EL (cell line): ENCODE measurements around the gene CHTOP.

Source experiments
- DNase-seq: peaks from one replicate; pipeline ENCODE4 v3.0.0-alpha.2; 2016

The CHTOP gene

DNA sequence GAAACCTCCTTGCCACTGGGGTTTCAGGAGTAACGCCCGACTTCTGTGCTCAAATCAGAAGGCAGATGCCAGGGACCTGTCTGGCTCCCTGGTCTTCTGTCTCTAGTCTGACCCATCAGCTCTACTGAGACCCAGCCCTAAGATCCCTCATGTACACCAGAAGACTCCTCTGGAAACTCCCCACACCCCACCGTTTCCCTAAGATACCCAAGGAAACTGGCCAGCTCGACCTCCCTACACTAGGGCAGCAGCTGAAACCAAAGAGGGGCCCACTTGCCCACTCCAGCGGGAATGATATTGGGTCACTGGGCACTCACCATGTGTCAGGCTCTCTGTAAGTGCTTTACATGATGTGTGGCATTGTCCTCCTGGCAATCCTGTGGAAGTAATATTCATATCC lies 20.5 kb upstream of the CHTOP start:
- no peak for DNase-seq

DNA sequence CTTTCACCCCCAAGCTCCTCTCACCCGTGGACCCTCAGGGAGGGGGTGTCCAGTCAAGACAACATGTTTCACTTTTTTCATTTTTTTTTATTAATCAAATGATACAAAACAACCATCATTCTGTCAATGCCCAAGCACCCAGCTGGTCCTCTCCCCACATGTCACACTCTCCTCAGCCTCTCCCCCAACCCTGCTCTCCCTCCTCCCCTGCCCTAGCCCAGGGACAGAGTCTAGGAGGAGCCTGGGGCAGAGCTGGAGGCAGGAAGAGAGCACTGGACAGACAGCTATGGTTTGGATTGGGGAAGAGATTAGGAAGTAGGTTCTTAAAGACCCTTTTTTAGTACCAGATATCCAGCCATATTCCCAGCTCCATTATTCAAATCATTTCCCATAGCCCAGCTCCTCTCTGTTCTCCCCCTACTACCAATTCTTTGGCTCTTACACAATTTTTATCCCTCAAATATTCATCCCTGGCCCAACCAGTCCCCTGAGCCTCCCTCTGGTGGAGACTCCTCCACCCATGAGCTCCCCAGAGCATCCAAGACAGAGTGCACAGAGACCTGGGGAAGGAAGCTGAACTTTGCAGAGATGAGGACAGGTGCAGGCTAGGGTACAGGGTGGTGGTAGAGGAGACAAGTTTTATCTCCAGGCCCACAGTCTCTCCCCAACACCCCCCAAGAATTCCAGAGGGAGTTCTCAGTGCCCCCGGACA lies 19.5 kb upstream of the CHTOP start:
- no peak for DNase-seq

- DNase-seq, result no peak
These were observed 19.0 kb upstream of the CHTOP start for GRCh38 chr1:153614906-153615305.

DNA sequence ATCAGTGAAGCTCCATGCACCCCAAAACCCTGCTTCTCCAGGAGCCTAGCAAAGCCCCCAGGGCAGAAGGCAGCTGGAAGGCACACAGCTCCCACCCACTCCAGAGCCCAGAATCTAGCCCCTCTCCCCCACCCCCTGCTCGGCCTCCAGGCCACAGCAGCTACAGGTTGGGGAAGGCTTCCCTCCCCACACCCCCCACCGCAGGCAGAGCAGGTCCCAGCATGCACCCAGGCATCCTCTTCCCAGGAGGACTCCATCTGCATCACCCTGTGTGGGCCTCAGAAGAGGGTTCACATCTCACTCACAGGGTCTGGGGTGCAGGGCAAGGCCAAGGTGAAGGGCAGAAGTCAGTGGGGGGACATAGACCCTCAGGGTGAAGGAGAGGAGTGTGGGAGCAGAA lies 18.5 kb upstream of the CHTOP start:
- no peak for DNase-seq

- DNase-seq, result no peak
These were observed 17.5 kb upstream of the CHTOP start, which contains the start of gene S100A14 for GRCh38 chr1:153616144-153616916. S100A14 (minus strand) TSS chr1:153616325; CDS start chr1:153615858, 467 bp downstream.

DNA sequence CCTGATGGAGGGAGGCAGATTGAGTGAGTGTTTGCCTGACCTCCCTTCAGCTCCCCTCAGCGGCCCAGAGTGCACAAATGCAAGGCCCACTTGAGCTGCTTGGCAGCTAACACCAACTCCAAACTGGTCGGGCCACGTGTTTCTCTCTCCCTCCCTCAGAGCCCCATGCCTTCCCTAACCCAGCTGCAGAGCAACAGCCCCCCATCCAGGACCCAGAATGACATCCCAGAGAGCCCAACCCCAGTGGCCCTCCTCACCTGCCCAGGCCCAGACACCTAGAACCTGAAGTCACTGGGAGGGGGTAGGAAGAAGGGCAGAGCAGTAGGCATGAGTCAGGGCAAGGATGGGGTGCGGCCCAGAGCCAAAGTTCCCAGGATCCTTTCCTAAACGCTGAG lies 17.0 kb upstream of the CHTOP start:
- no peak for DNase-seq

GRCh38 chr1:153617663-153618062 lies 16.2 kb upstream of the CHTOP start:
- peak; percentile 85 for DNase-seq

DNA sequence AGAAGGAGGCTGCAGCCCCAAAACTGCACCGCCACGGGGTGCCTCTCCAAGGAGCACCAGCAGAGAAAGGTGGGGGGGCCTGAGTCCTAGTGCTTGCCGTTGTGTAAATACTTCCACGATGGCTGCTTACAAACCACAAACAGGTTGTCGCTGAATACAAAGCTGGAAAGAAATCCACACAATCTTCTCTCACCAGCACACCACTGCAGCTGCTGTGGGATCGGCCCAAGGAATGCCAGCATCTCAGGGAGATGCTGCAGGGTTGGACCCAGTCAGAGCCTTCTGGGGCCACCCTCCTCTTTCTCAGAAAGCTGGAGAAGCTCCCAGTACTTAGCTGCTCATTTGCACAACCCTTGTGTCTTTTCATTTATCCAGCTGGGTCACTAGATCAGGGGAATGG lies 14.7 kb upstream of the CHTOP start:
- no peak for DNase-seq

DNA sequence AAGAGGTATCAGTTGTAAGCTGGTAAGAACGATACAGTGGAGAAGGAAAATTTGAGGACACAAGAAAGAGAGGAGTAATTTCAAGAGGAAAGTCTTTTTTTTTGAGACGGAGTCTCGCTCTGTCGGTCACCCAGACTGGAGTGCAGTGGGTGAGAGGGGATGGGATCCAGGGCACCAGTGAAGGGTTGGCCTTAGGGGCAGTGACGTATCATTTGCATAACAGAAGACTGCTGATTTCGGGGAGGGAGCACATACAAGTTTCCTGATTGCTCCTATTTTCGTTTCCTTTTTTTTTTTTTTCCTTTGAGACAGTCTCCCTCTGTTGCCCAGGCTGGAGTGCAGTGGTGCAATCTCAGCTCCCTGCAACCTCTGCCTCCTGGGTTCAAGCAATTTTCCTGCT lies 10.8 kb upstream of the CHTOP start:
- DNase-seq, result no peak

- no peak for DNase-seq
These were observed 8.8 kb upstream of the CHTOP start for GRCh38 chr1:153624965-153625611.

DNA sequence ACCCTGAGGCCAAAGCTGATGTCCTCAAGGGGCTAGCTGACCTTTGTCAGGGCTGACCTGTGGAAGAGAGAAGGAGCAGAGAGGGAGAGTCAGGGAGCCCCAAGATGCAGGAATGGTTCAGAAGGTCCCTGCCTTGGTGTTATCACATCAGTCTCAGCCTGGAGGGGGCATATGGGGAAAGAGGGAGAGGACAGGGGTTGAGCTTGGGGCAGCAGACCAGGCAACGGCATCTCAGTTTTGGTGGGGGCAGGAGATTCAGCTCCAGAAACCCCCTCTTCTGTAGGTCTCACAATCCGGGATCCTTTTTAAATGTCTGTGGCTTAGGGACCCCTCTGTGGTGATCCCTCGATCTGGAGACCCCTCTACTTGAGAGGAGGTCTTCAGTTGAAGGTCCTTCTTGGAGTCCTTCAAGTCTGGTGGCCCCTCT lies 7.4 kb upstream of the CHTOP start:
- no peak for DNase-seq

GRCh38 chr1:153626904-153627714 lies 6.8 kb upstream of the CHTOP start, which contains the start of gene S100A13:
S100A13 (minus strand) TSS chr1:153627505; CDS start chr1:153626472, 1,033 bp downstream.
- DNase-seq, result peak; percentile 96

DNA sequence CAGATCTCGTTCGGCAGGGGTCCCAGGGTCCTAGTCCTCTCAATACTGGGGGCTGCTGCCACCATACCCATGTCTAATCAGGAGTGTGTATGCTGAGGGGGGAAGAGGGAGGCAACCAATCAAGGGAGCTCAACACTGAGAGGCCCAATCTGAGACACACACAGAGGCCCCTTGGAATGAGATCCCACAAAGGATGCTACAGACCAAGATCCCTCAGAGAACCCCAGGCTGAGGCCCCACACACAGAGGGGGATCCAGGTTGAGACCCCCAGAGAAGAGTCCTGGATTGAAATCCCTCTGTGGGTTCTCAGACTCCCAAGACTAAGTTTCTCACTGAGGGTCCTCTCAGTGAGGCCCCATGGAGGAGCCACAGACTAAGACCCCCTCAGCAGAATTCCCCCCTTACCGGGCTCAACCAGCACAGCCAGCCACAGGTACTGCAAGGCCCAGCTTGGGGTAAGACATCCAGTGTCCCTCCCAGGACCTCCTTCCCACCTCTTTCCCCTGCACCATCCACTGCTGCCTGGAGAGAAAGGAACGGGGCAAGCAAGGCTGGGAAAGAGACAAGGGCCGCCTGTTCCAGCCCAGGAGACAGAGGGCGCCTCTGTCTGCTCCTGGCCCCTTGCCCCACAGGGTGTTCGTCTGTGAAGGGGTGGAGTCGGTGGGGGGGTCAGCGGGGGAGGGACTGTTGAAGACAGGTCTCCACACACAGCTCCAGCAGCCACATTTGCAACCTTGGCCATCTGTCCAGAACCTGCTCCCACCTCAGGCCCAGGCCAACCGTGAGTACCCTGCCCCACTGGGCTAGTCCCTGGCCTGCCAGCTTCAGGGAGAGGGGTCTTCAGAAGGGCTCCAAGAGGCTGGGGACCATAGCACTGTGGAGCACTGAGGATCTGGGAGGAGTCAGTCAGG lies 5.9 kb upstream of the CHTOP start, which contains the start of gene S100A1:
S100A1 (plus strand) TSS at position 720 of the 912 bp plus-strand sequence. CDS start 2,088 bp downstream, outside the sequence.
- no peak for DNase-seq

GRCh38 chr1:153628638-153629342 lies 5.1 kb upstream of the CHTOP start:
- no peak for DNase-seq

DNA sequence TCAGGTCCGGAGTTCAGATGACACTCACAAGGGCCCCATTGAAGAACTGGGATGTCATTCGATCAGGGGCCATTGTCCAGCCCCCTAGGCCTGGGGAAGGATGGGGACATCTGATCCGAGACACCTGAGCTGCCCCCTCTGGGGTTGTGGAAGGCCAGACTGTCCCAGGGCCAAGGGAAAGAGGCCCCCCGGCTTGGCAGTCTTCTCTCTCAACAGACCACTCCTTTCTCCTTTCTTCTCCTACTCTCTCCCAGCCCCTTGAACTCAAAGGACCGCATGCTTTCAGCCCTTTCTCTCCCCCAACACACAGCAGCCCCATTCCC lies 4.6 kb upstream of the CHTOP start:
- DNase-seq, result no peak

DNA sequence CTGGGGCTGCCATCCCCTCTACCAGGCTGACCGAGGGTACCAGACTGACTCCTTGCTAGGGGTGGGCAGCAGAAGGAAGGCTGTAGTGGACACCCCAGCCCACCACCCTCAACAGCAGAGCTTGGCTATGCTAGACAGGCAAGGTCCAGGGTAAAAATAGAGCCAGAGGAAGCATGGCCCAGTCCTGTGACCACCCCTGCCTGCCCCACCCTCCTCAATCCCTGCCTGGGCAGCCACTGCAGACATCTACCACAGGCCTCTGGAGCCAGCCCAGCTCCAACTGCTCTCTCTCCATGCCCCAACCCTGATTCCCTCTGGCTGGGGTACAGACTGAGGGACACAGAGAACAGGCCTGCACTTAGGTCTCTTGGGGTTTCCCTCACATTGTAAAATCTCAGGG lies 3.9 kb upstream of the CHTOP start:
- no peak for DNase-seq

DNA sequence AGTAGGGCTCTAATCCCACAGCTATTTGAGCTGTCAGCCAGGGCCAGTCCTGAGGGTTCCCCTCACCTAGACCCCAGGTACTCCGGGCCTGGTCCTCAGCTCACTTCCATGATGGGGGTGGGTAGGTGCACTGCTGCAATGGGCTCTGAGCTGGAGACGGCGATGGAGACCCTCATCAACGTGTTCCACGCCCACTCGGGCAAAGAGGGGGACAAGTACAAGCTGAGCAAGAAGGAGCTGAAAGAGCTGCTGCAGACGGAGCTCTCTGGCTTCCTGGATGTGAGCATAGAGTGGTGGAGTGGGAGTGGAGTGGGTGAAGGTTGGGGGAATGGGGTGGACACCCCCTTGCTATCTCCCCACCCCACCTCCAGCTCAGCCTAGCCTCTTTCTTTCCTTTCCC lies 3.5 kb upstream of the CHTOP start:
- DNase-seq, result no peak

DNA sequence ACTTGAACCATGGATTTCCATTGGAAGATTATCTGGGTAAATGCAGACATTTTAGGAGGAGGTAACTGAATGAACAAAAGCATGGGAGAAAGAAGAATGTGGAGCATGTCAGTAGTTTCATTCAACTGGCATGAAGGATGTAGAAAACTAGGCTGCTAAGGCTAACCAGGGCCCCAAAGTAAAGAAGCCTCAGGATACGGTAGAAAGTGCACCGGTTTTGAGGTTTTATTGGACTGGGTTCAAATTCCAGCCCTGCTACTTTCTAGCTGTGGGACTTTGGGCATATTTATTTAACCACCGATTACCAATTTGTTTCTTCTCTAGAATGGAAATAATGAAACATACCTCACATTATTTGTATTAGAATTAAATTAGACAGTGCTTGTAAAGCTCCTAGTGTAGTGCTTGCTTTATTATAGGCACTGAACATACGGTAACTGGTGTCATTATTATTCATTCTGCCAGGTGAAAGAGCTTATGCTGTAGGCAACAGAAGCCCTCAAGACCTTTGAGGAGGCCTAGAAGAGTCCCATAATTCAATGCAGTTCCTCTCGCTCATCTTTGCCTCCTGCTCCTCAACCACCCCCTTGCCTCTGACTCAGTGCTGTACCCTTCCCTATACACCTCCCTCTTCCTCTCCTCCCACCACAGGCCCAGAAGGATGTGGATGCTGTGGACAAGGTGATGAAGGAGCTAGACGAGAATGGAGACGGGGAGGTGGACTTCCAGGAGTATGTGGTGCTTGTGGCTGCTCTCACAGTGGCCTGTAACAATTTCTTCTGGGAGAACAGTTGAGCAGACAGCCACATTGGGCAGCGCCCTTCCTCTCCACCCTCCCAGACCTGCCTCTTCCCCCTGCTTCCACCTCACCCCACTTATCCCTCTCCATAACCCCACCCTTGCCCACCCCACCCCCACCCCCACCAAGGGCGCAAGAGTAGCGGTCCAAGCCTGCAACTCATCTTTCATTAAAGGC lies 2.5 kb upstream of the CHTOP start:
- DNase-seq, result no peak

DNA sequence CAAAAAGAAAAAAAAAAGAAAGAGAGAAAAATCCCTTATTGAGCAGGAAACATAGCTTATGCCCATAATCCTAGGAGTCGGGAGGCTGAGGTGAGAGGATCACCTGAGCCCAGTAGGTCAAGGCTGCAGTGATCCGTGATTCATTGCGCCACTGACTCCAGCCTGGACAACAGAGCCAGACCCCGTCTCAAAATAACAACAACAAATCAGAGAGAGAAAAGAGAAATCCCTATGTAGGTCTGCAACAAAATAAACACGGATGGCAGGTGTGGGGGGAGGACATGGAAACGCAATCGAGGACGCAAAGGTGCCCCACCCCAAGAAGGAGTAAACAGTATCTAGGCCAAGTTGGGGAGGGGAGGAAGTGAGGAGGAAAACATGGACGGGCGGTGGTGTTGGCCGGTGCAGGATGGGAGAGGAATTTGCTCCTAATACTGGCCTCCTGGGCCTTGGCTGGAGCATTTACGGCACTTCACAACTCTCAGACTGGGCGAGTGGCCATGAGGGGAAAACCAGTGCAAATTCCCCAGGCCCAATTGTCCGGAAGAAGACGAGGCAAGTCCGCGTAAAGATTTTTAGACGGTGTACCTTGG lies 609 bp upstream of the CHTOP start:
- no peak for DNase-seq
